Activated naive CD8-positive, alpha-beta T cell treated with anti-CD3 and anti-CD28 coated beads, Interleukin-2, amount 10 ng/mL, durations not matched to agents 7 days and 5 days (primary cell): ENCODE data around the gene ERG. TPM values are rescaled to one million over a fixed set of nuclear protein-coding genes. Genes with fewer than 3 reads are reported as not detected.

Experiments used
- ATAC-seq: fragments of 150-1000 bp; cut with Tn5 transposase; one replicate; pipeline ENCODE4 v1.10.0; 2021; ENCODE audit warnings: low read depth, moderate library complexity
- POLR2A ChIA-PET: fragments of 350-600 bp; sonication (Branson Sonifier 250); formaldehyde crosslinking; loops from one replicate; lab custom pipeline; 2021; ENCODE audit warnings: antibody characterized with exemption; lab: Charles Lee
- DNase-seq: peaks from one replicate; pipeline ENCODE4 v3.0.0; 2021
- H3K27ac Mint-ChIP-seq: one replicate; pipeline ENCODE4 v1.8.0; 2022; ENCODE audit warnings: mild to moderate bottlenecking, mixed read lengths
- H3K27me3 Mint-ChIP-seq: one replicate; pipeline ENCODE4 v1.8.0; 2022; ENCODE audit warnings: mild to moderate bottlenecking, moderate library complexity, mixed read lengths
- H3K36me3 Mint-ChIP-seq: one replicate; pipeline ENCODE4 v1.8.0; 2021; ENCODE audit warnings: mild to moderate bottlenecking, mixed read lengths
- H3K4me1 Mint-ChIP-seq: one replicate; pipeline ENCODE4 v1.8.0; 2021; ENCODE audit warnings: mixed read lengths
- H3K4me3 Mint-ChIP-seq: one replicate; pipeline ENCODE4 v1.8.0; 2022; ENCODE audit warnings: mild to moderate bottlenecking, moderate library complexity, mixed read lengths
- H3K9me3 Mint-ChIP-seq: one replicate; pipeline ENCODE4 v1.8.0; 2021; ENCODE audit warnings: mixed read lengths
- total RNA-seq, 2 experiments: library from RNA; stranded (reverse); gene quantifications; one replicate each; pipeline ENCODE4 v1.2.3, GENCODE V29; 2021

The ERG gene
- total RNA-seq, 2 experiments from 2014 or later = not detected

GRCh38 chr21:38401191-38401926, 96.9 kb downstream of the ERG start:
- no peaks in the 10 kb centered on the region for H3K36me3 Mint-ChIP-seq
- H3K4me3 Mint-ChIP-seq = no peak overlapping the region
- POLR2A ChIA-PET = no interaction called here
- peaks cover 11% of the 10 kb centered on the region for H3K27me3 Mint-ChIP-seq
- no peak for DNase-seq
- H3K4me1 Mint-ChIP-seq = no peaks in the 10 kb centered on the region
- H3K27ac Mint-ChIP-seq = no peak overlapping the region
- H3K9me3 Mint-ChIP-seq = no peaks in the 10 kb centered on the region
- ATAC-seq = no peak

DNA sequence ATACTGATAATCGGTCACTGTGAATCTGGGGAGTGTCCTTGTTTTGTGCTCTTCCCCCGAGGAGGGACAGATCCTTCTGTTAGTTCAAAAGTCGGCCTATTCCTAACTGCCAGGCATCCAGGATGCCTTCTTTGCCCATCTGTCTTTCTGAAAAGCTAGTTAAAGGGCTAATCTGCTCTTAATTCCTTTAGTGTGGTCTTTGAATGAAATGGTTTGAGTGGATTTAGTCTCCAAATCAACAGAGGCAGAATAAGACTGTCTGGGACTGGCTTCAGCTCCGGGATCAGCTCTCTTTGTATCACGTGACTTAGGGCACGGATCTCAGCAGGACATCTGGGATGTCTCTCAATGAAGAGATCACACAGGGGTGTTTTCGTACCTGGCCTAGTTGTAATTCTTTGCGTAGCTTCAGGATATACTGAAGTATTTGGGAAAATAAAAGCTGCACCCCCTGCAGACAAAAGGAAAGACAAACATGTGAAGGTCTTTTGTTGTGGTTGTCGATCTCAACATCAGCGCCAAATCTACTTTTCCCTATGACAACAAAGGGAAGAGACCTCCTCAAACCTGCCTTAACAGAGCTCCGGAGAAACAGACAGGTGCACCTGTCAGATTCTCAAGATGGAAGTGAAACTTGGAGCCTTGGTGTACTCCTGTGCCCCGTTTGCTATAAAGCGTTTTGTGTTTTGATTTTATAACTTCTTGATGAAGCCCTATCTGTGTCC, 97.9 kb downstream of the ERG start:
- Mint-ChIP-seq H3K27ac (no peak overlapping the region), H3K4me1 (no peaks in the 10 kb centered on the region), H3K9me3 (no peaks in the 10 kb centered on the region), H3K4me3 (no peak overlapping the region), H3K27me3 (peaks cover 15% of the 10 kb centered on the region), H3K36me3 (no peaks in the 10 kb centered on the region)
- no peak for ATAC-seq
- POLR2A ChIA-PET = no interaction called here
- DNase-seq = no peak

DNA sequence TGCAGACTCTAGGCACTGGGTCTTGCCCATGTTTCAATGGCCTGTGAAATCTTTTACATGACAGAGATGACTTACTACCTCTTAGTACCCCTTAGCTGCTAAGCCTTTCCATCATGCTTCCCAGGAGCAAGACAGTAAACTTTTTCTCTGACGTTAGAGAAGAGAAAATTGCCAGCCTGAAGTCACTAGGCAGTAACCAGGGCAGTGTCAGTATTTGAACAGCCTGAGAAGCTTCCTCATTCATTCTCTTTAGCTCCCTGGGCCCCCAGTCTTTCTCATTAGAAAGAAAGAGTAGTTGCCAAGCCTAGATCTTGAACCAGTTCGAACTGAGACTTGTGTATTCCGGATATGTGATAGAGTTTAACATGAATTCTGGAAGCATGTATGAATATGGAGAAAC, 99.2 kb downstream of the ERG start:
- POLR2A ChIA-PET = no interaction called here
- peaks cover 19% of the 10 kb centered on the region for H3K27me3 Mint-ChIP-seq
- no peaks in the 10 kb centered on the region for H3K4me1 Mint-ChIP-seq
- DNase-seq = no peak
- H3K9me3 Mint-ChIP-seq = no peaks in the 10 kb centered on the region
- H3K36me3 Mint-ChIP-seq = no peaks in the 10 kb centered on the region
- ATAC-seq = no peak
- H3K4me3 Mint-ChIP-seq = no peak overlapping the region
- H3K27ac Mint-ChIP-seq = no peak overlapping the region

DNA sequence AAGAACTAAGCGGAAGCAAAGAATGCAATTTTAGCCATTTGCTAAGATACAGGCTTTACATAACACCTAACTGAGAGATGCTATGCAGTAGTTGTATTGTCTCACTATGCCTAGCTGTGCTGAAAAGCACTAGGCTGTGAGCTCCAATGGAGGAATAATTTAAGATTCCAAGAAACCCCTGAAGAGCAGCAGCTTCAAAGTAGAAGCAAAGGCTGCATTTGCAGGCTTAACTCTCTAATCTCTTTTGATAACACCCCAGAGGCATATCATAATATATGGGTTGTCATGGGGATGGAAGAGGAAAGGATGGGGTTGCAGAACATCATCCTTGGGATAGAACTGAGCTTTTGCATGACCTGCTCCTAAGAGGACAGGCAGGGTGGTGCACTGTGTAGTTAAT, 102.0 kb downstream of the ERG start:
- Mint-ChIP-seq H3K9me3 (no peaks in the 10 kb centered on the region), H3K36me3 (no peaks in the 10 kb centered on the region), H3K27me3 (peaks cover 21% of the 10 kb centered on the region), H3K27ac (no peak overlapping the region), H3K4me3 (no peak overlapping the region), H3K4me1 (no peaks in the 10 kb centered on the region)
- POLR2A ChIA-PET = no interaction called here
- DNase-seq (no peak), ATAC-seq (no peak)

DNA sequence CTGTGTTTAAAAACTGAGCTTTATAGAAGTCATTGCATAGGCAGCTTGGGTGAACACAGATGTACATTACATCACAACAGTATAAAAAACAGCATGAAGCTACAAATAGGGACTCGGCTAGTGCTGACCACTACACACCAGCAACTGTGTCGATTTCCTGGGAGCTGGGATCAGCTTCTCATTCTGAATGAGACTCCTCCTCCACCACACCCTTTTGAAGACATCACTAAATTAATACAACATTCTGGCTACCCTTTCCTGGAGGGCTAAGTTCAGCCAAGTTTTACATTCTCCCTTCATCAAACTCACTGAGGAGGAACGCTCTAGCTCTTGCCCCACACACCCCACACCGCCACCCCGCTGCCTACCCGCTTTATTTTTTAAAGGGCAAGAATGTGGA, 102.7 kb downstream of the ERG start:
- no peaks in the 10 kb centered on the region for H3K4me1 Mint-ChIP-seq
- H3K27ac Mint-ChIP-seq = no peak overlapping the region
- H3K36me3 Mint-ChIP-seq = no peaks in the 10 kb centered on the region
- ATAC-seq (no peak), DNase-seq (no peak)
- H3K9me3 Mint-ChIP-seq = no peaks in the 10 kb centered on the region
- POLR2A ChIA-PET = no interaction called here
- peaks cover 19% of the 10 kb centered on the region for H3K27me3 Mint-ChIP-seq
- H3K4me3 Mint-ChIP-seq = no peak overlapping the region

DNA sequence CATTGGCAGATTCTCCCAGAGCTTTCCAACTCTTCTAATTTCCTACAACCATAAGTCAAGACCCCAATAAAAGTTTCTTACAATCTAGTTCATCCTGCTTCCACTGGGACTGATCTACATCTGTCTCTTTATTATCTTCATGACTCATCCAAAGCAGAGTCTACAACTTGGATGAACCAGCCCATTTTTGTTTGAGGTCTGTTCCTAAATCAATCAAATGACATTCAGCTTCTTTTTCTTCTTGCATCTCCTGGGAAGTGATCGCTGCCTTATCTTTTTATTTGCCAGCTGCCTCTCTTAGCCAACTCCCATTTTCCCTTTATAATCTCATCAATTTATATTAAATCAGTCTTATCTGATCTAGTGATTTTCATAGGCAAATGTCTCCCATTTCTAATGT, 105.6 kb downstream of the ERG start:
- no peak for DNase-seq
- H3K4me3 Mint-ChIP-seq = no peak overlapping the region
- no peak overlapping the region for H3K27ac Mint-ChIP-seq
- no peaks in the 10 kb centered on the region for H3K4me1 Mint-ChIP-seq
- no peaks in the 10 kb centered on the region for H3K36me3 Mint-ChIP-seq
- POLR2A ChIA-PET = no interaction called here
- no peaks in the 10 kb centered on the region for H3K9me3 Mint-ChIP-seq
- H3K27me3 Mint-ChIP-seq = peaks cover 14% of the 10 kb centered on the region
- no peak for ATAC-seq

GRCh38 chr21:38389896-38390295, 108.4 kb downstream of the ERG start:
- ATAC-seq = no peak
- POLR2A ChIA-PET = no interaction called here
- DNase-seq = no peak
- no peaks in the 10 kb centered on the region for H3K9me3 Mint-ChIP-seq
- H3K4me1 Mint-ChIP-seq = no peaks in the 10 kb centered on the region
- H3K27ac Mint-ChIP-seq = no peak overlapping the region
- H3K27me3 Mint-ChIP-seq = peaks cover 15% of the 10 kb centered on the region
- H3K36me3 Mint-ChIP-seq = no peaks in the 10 kb centered on the region
- no peak overlapping the region for H3K4me3 Mint-ChIP-seq

GRCh38 chr21:38389354-38389676, 109.0 kb downstream of the ERG start:
- no peaks in the 10 kb centered on the region for H3K36me3 Mint-ChIP-seq
- ATAC-seq (no peak), DNase-seq (no peak)
- no peak overlapping the region for H3K27ac Mint-ChIP-seq
- POLR2A ChIA-PET = no interaction called here
- no peaks in the 10 kb centered on the region for H3K4me1 Mint-ChIP-seq
- no peaks in the 10 kb centered on the region for H3K9me3 Mint-ChIP-seq
- peaks cover 18% of the 10 kb centered on the region for H3K27me3 Mint-ChIP-seq
- no peak overlapping the region for H3K4me3 Mint-ChIP-seq

DNA sequence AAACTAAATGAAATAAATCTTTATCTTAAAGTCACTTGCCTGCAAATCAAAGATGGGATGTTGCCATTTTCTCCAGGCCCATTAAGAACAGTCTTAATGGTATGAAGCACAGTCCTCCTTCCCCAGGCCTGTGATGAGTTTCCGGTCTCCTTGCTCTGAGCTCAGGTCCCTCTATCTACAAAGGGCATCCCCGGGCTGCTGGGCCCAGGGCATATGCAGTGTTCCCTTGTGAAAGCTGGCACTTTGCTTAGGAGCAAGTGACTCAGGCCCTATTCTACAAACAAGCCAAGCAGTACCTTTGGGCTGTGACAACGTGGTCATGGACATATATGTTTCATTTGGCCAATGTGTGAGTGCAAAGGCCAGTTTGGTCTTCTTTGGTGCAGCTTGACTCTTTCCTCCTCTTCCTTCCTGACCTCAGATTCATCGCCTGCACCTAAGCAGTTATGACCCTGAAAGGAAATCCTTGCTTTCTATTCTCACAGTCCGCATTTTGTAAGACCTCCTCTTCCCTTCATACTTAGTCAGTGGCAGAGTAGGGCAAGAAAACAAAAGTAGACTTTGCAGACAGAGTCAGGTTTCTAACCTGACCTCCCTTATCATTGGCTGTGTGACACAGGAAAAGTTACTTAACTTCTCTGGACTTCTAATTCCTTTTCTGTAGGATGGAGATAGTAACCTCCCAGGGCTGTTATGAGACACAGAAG, 109.5 kb downstream of the ERG start:
- H3K27ac Mint-ChIP-seq = no peak overlapping the region

DNA sequence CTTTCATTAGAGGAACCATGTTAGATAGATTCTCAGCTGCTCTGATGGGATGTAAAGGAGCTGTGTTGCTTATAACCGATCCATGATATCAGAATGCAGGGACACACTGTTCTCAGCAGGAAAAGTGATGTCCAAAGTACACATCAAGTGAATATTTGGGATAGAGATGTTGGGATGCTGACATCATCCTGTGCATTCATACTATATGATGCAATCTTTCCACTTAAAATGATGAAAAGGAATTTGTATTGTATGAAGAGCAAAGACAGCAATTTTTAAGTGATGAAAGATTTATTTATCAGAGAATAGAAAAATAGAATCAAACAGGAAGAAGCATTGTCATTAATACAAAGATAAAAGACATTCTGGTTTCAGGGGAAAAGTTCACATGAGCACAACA, 110.1 kb downstream of the ERG start:
- DNase-seq (no peak), ATAC-seq (no peak)
- Mint-ChIP-seq H3K27ac (no peak overlapping the region), H3K4me1 (no peaks in the 10 kb centered on the region), H3K9me3 (no peaks in the 10 kb centered on the region), H3K27me3 (peaks cover 22% of the 10 kb centered on the region), H3K36me3 (no peaks in the 10 kb centered on the region), H3K4me3 (no peak overlapping the region)
- POLR2A ChIA-PET = no interaction called here

More for the DNA sequence above, 109.5 kb downstream of the ERG start:
- DNase-seq (no peak), ATAC-seq (no peak)
- no peak overlapping the region for H3K4me3 Mint-ChIP-seq
- no peaks in the 10 kb centered on the region for H3K9me3 Mint-ChIP-seq
- H3K27me3 Mint-ChIP-seq = peaks cover 22% of the 10 kb centered on the region
- POLR2A ChIA-PET = no interaction called here
- no peaks in the 10 kb centered on the region for H3K36me3 Mint-ChIP-seq
- no peaks in the 10 kb centered on the region for H3K4me1 Mint-ChIP-seq

DNA sequence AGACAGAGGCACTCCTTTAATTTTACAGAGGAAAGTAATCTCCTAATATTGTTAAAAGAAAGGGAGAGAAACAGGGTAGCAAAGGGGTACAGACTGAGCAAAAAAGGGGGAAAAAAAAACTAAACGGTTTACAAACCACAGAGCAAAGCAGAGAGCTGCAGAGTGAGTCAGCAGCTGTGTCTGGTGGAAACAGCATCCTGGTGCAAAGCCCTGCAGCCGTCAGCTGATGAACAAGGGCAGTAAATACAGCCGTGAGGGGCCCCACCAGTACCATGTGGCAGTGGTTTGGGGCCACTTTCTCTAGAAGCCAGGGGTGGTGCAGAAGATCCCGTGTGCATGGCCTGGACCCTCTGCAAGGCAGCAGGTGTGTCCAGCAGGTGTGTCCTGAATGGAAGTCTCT, 111.3 kb downstream of the ERG start:
- POLR2A ChIA-PET = no interaction called here
- Mint-ChIP-seq H3K27ac (no peak overlapping the region), H3K4me1 (no peaks in the 10 kb centered on the region), H3K27me3 (peaks cover 20% of the 10 kb centered on the region), H3K36me3 (no peaks in the 10 kb centered on the region), H3K9me3 (no peaks in the 10 kb centered on the region), H3K4me3 (no peak overlapping the region)
- no peak for DNase-seq
- peak; percentile 61 for ATAC-seq

DNA sequence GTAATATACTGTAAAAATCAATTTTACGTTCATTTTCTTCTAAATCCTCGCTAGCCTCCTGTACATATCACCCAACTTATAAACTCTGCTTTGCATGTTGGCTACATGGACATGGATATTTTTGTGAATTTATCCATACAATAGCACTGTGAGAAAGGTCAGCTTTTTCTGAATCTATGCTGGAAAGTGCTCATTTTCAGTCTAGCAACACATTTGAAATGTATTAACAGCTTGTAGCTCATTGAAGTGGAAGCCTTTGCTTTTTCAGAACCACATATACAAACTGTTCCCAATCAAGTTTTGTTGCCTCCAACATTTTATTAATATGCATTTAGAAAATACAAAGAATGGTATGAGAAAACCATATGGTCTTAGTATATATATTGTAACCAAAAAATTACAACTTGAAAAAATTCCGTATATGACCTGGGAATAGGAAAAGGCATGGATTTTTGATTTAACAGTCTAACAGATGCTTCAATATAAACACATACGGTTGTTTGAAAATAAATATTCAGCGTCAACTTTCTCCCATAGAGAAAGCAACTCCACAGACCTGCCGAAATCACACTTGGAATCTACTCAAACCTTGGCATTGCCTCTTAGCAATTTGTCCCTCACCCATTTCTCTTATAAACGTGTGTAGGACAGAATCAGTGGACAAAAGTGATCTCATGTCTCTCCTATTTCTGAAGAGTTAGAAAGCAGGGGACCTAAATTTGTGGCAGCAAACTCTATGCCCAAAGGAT, 112.7 kb downstream of the ERG start:
- POLR2A ChIA-PET = no interaction called here
- Mint-ChIP-seq H3K9me3 (no peaks in the 10 kb centered on the region), H3K4me1 (no peaks in the 10 kb centered on the region), H3K27me3 (peaks cover 20% of the 10 kb centered on the region), H3K36me3 (no peaks in the 10 kb centered on the region), H3K27ac (no peak overlapping the region), H3K4me3 (no peak overlapping the region)
- ATAC-seq (no peak), DNase-seq (no peak)

DNA sequence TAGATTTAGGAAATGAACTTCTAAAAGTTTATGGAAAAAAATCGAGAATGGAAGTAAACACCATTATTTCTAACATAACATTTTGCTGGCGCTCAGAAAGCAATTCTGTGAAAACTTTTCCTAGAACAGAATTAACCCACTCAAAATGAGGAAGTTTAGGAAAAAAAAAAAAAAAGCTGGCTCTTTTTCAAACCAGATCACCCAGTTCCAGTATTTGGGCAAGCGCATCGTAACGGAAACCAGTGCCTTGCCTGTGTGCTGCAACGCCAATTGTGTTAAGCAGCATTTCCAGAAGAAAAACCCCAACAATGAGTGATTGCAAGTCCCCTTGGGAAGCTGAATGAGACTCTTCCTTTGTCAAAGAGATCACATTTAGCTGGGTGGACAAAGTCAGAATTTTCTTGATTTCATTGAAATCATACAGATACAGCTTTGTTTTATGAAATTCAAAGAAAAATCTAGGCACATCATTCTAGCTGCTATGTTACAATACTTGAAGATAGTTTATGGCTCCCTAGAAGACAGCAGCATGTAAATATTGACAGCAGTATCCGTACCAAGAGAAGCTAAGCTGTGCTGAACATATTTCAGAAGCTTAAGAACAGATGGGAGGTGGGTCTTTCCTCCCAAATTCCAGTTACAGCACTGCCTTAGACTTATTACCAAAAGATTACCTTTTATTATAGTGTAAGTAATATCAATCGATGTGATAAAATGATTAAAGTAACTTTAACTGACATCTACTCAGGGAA, 113.4 kb downstream of the ERG start:
- POLR2A ChIA-PET = no interaction called here
- H3K4me3 Mint-ChIP-seq = no peak overlapping the region
- no peak overlapping the region for H3K27ac Mint-ChIP-seq
- ATAC-seq (no peak), DNase-seq (no peak)
- H3K4me1 Mint-ChIP-seq = no peaks in the 10 kb centered on the region
- H3K36me3 Mint-ChIP-seq = no peaks in the 10 kb centered on the region
- no peaks in the 10 kb centered on the region for H3K9me3 Mint-ChIP-seq
- peaks cover 19% of the 10 kb centered on the region for H3K27me3 Mint-ChIP-seq
